HG02678 (cell line): ENCODE results near the gene CDKN1A.

ENCODE experiments used
- ATAC-seq: cut with Tn5 transposase; IDR thresholded peaks from one replicate; pipeline ENCODE4 v1.9.1; 2021; ENCODE audit warnings: mild to moderate bottlenecking, moderate library complexity; ENCODE audit not compliant: unreplicated experiment

Gene CDKN1A

DNA sequence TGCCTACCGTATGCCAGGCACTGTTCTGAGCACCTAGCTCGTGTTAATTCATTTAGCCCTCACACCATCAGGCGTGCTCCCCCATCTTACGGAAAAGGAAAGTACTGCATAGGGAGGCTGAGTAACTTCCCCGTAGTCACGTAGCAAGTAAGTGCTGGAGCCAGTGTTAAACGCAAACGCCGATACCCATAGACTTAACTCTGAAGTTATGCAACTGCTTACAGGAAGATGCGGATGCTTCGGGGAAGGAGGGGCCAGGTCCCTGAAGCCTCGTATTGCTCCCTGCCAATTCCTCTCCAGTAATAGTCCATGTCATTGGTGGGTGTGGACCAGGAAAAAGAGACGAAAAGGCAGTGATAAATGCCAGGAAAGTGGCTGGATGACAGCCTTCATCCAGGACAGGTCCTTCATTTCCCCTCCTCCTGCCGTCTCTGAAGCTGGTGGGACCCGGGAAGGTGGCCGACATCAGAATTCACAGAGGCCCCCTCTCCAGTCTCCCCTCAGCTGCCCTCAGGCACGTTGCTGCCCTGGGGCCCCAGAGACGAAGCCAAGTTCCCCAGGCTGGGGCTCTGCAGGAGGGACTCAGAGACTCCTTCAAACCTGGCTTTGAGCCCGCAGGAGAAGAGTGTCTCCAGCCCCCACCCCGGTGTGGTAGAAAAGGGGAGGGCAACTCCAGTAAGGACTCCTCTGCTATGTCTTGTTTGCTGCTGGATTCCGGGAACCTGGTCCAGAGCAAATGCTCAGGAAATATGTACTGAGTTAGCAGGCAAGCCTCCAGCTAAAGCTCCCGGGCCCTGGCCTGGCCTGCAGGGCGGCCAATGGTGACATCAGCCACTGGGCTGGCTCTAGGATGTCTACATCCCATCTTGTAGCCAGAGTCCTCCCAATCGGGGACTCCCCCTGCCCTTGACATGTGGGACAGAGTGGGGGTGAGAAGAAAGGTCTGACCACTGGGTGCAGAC lies 56.9 kb downstream of the CDKN1A start:
- ATAC-seq: no peak
